GM06990 (cell line): ENCODE results near the gene TINAGL1.

Source experiments
- DNase-seq: peaks from one replicate; pipeline ENCODE4 v3.0.0-alpha.2; 2011; ENCODE audit not compliant: insufficient read length; ENCODE audit errors: extremely low read depth
- H3K27me3 ChIP-seq: replicated peaks from 2 replicates; pipeline ENCODE4 v1.6.0; 2011; ENCODE audit warnings: low read length; ENCODE audit not compliant: control insufficient read depth, insufficient read depth
- H3K36me3 ChIP-seq: 2 replicates; pipeline ENCODE4 v1.5.1; 2011; ENCODE audit warnings: low read length; ENCODE audit not compliant: control insufficient read depth, insufficient read depth
- H3K4me3 ChIP-seq: replicated peaks from 2 replicates; pipeline ENCODE4 v1.5.1; 2011; ENCODE audit warnings: low read depth, mild to moderate bottlenecking, control low read depth, low read length
- TF ChIP-seq, protein P1 (sequence below): IDR thresholded peaks from 2 replicates; pipeline ENCODE4 v1.5.1; 2011; ENCODE audit warnings: low read length, control low read depth, mild to moderate bottlenecking, inconsistent platforms; ENCODE audit not compliant: insufficient read depth, poor library complexity, severe bottlenecking

Gene TINAGL1

DNA sequence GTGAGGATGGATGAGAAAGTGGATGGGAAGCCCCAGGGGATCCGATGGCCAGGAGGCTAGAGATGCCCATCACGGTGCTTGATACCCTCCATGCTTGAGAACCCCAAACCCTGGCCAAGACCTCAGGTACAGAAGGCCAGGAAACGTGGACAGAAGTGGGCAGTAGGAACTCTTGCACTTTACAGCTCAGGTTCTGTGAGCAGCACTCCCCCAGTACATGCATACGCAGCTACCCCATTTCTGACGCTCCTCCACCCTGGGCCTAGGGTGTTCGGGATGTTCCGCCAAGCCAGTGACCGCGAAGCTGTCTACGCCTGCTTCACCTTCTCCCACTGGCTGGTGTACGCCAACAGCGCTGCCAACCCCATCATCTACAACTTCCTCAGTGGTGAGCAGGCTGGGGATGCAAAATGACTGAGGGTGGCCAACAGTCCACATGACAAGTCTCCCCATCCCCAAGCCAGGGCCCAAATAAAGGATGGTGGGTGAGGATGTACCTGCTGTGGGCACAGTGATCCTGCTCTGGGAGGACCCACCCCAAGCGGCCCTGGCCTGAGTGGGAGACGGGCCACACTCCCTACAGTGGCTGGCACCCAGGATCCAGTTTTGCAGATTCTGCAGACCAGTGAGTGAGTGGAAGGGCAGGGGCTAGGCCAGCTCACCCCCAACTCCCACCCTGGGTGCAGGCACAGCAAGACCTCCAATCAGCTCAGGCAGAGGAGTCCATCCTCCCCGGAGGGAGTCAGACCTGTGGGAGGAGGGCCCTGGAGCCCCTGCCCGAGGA, 48.6 kb downstream of the TINAGL1 start:
- Histone ChIP-seq H3K27me3 (no peaks in the 10 kb centered on the region), H3K4me3 (no peak overlapping the region), H3K36me3 (peaks cover 17% of the 10 kb centered on the region)
- no peak for DNase-seq
- TF ChIP-seq, protein P1, sequence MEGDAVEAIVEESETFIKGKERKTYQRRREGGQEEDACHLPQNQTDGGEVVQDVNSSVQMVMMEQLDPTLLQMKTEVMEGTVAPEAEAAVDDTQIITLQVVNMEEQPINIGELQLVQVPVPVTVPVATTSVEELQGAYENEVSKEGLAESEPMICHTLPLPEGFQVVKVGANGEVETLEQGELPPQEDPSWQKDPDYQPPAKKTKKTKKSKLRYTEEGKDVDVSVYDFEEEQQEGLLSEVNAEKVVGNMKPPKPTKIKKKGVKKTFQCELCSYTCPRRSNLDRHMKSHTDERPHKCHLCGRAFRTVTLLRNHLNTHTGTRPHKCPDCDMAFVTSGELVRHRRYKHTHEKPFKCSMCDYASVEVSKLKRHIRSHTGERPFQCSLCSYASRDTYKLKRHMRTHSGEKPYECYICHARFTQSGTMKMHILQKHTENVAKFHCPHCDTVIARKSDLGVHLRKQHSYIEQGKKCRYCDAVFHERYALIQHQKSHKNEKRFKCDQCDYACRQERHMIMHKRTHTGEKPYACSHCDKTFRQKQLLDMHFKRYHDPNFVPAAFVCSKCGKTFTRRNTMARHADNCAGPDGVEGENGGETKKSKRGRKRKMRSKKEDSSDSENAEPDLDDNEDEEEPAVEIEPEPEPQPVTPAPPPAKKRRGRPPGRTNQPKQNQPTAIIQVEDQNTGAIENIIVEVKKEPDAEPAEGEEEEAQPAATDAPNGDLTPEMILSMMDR = no peak

DNA sequence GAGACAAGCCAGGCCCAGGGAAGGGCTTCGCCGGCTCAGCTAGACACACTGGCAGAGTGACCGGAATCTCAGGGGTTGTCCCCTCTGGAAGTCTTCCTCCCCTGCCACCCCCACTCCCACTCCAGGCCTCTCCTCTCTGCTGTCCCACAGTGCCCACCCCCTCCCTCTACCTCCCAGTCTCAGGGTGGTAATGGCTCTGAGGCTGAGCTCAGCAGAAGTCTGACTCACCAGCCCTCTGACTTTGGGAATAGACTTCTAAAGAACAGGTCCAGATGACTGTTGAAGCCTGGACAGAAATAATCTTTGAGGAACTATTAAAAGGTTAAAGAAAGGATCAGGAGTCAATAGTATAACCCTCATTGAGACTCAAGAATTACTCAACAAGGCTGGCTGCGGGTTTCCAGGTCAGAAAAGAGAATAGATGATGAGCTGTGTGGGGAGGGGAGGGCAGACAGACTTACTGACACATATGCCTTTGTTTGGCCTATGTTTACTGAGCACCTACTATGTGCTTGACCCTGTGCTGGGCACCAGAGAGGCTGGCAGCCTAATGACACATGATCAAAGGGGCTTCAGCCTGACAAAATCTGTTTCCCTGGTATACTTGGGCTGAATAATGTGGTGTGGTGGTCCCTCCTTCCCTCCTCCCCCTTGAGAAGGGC, 49.4 kb downstream of the TINAGL1 start:
- Histone ChIP-seq H3K4me3 (no peak overlapping the region), H3K36me3 (peaks cover 23% of the 10 kb centered on the region), H3K27me3 (no peaks in the 10 kb centered on the region)
- TF ChIP-seq, protein P1 = no peak
- no peak for DNase-seq

DNA sequence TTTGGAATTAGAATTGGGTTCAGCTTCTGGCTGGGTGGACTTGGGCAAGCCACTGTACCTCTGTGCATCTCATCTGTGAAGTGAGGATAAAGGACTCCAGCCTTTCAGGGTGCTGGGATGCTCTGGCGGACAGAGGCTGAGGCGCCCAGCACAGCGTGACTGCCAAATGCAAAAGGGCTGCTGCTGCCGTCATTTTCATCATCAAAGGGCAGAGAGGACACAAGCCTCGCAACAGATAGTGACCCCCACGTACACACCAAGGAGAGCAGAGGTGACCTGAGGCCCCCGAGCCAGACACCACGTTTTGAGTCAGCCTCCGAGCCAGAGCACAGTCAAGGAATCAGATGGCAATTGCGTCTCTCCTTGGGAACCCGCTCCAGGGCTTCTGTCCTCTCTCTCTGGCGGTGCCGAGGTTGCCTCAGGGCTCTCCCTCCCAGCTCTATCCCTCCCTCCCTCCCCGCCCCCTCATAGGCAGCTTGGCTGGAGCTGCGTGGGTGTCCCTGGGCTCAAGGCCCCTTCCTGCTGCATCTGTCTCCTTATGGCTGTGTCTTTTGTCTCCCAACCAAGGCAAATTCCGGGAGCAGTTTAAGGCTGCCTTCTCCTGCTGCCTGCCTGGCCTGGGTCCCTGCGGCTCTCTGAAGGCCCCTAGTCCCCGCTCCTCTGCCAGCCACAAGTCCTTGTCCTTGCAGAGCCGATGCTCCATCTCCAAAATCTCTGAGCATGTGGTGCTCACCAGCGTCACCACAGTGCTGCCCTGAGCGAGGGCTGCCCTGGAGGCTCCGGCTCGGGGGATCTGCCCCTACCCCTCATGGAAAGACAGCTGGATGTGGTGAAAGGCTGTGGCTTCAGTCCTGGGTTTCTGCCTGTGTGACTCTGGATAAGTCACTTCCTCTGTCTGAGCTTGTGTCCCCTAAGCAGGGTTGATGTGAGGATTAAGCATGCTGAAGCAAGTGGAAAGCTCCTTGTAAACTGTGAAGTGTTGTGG, 50.2 kb downstream of the TINAGL1 start:
- peaks cover 28% of the 10 kb centered on the region for H3K36me3 ChIP-seq
- no peak overlapping the region for H3K4me3 ChIP-seq
- no peak for DNase-seq
- TF ChIP-seq, protein P1 = no peak
- no peaks in the 10 kb centered on the region for H3K27me3 ChIP-seq

DNA sequence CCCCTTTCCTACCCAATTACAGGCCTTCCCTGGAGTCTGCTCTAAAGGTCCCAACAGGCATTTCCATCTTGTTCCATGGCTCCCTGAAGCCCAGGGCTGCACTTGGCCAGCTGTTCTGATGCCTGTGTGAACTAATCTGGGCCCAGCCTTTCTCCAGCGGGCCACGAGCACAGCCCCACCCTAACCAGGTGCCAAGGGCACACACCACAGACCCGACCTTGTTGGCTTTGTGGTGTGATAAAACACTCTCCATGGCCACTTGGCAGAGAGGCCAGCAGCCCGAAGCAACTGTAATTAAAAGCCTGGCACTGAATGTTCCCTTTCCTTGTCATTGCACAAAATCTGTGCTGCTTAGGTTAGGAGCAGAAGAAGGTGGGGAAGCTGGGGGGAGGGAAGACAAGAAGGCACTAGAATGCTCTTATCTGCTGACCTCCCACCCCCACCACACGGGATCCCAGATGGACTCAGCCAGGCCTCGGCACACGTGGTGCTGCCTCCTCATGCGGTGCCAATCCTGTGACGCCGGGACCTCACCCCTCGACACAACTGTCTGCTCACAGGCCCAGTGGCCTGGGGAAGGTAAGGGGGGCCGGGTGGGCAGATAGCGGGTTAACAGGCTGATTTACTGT, 51.1 kb downstream of the TINAGL1 start:
- TF ChIP-seq, protein P1 = no peak
- peaks cover 32% of the 10 kb centered on the region for H3K36me3 ChIP-seq
- H3K27me3 ChIP-seq = no peaks in the 10 kb centered on the region
- H3K4me3 ChIP-seq = no peak overlapping the region
- no peak for DNase-seq

DNA sequence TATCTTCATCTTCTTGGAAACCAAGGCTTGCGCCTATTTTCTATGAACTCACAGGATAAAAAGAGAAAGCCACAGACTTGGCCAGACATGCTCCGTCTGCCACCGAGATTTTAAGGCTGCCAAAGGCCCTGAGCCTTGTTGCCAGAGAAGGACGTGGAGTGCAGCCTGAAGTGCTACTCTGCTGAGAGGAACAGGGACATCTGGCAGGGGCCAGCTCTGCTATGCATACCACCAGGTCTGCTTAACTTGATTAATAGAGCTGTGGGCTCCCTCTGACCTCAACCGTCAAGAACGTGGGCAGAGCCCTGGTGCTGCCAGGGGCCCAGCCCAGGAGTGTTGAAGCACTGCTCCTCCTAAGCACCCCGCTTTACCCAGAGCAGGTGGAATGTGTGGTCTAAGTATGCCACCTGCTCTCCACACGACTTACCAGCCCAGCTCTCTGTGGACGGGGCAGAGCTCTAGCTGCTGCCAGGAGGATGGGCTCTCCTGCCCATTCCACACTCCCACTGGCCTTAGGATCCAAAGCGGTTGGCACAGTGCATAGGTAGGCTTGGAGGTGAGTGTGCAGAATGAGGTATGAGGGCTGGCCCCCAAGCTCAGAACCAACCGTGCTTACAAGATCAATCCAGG, 51.7 kb downstream of the TINAGL1 start:
- no peak for DNase-seq
- Histone ChIP-seq H3K36me3 (peaks cover 38% of the 10 kb centered on the region), H3K4me3 (no peak overlapping the region), H3K27me3 (no peaks in the 10 kb centered on the region)
- TF ChIP-seq, protein P1 = no peak
